ENCODE results near the gene SLC6A2.

- no peak for TF ChIP-seq CTCF (IDR thresholded peaks at IDR 0.05; ENCODE audit: insufficient read depth, low read length)
- no peak for TF ChIP-seq POLR2AphosphoS5 (IDR thresholded peaks at IDR 0.05; ENCODE audit: low read depth)
Measured at GRCh38 chr16:55730115-55730514, 74.3 kb downstream of the SLC6A2 start.
